Measurements from ENCODE around the gene JPH4.
A peak's percentile ranks its signal among the peaks of the same experiment; 100 is the strongest.
"Not testable (repeated sequence)": the region's sequence is repeated elsewhere in the genome, so short reads cannot be mapped to it uniquely, and the experiment has no call there.

The JPH4 gene

DNA sequence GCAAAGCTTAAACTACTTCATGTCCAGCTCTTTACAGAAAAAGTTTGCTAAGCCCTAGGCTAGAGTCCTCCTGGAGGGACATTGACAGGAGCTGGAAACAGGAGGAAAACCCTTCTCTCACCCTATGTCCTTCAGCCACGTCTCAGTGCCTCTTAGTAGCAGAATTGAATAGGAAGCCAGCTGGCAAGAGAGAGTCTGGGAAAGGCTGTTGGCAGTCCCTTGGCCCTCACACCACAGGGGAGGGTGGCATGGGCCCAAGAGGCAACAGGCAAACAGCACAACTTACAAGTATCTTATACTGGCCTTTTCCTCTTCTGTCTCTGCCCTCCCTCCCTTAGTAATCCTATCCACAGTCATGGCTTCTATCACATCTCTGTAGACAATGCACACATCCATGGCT lies 29.9 kb upstream of the JPH4 start:
- DNase-seq, result no peak

GRCh38 chr14:23605931-23606585 lies 27.5 kb upstream of the JPH4 start:
- peak; percentile 48 for DNase-seq

DNA sequence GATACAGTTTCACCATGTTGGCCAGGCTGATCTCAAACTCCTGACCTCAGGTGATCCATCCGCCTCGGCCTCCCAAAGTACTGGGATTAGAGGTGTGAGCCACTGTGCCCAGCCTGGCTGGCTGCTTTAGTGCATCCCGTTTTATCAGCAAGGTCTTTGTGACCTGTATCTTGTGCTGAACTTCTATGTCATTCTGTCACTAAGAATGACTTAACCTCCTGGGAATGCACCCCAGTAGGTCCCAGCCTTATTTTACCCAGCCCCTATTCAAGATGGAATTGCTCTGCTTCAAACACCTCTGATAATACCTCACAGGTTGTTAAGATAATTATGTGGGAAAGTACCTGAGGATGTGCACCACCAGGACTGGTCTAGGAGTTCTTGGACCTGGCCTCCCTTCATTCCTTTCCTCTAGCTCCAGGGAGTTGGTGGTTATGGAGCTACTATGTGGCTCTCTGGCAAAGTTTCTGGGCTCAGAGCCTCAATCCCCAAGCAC lies 26.1 kb upstream of the JPH4 start:
- no peak for DNase-seq

DNA sequence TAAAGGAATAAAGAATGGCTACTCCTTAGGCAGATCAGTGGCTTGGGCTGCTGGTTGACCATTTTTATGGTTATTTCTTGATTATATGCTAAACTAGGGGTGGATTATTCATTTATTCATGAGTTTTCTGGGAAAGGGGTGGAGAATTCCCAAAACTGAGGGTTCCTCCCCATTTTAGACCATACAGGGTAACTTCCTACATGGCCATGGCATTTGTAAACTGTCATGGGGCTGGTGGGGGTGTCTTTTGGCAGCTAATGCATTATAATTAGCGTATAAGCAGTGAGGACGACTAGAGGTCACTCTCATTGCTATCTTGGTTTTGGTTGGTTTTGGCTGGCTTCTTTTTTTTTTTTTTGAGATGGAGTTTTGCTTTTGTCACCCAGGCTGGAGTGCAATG lies 25.6 kb upstream of the JPH4 start:
- DNase-seq, result no peak

DNA sequence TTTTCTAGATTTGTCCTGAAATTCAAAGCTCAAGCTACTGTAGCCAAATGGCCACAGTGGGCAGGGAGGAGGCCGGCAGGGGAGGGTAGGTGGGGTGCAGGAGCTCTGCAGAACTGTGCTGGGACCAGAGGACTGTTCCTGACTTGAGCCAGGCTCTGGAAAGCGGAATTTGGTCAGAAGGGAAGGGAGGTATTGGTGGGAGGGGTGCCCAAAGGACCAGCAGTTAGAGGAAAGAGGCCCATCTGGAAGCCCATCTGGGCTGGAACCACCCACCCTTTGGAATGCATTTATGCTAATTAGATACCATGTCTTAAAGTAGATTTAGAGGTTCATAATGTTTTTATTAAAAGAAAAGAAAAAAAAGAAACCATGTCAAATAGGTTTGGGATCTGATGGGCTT lies 24.5 kb upstream of the JPH4 start:
- no peak for DNase-seq

GRCh38 chr14:23602181-23603095 lies 23.8 kb upstream of the JPH4 start:
- DNase-seq, result no peak

DNA sequence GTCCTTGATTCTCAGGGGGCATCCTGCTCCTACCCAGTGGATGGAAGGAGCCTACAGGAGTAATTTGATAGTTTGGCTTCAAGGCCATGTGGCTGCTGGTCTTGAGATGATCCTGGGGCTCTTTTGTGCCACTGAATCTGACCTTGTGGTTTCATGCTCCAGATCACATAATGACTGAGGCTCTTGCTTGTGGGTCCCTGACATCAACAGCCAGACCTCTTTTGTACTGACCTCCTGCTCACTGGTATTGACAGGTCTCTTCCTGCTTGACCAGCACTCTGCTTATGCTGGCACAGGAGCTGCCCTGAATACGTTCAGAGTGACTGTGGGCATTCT lies 23.2 kb upstream of the JPH4 start:
- DNase-seq, result no peak

DNA sequence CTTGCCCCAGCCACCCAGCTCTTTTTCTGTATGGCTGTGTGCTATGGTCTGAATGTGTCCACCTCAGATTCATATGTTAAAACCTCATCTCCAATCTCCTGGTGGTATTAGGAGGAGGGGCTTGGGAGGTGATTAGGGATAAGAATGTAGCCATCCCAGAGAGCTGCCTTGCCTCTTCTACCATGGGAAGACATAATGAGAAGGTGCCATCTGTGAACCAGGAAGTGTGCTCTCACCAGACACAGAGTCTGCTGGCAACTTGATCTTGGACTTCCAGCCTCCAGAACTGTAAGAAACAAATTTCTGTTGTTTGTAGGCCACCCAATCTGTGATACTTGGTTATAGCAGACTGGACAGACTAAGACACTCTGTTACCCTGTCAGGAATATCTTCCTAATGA lies 22.8 kb upstream of the JPH4 start:
- DNase-seq, result no peak

GRCh38 chr14:23600806-23601205 lies 22.2 kb upstream of the JPH4 start:
- DNase-seq, result no peak

DNA sequence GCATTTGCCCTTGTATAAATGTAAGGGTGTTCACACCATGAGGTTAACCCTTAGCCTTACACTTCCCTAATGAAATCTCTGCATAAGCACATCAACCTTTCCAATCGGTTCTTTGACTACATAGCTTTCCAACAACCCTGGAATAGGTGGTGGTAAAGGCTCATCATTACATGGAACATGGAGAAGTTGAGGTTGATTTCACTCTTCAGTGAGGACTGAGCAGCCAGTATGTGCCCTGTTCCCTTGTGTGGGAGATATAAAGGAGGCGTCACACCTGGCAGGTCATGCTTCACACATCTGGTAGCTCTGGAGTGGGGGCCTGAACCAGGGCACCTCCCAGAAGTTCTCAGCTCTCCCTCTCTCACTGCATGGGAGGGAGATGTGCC lies 21.7 kb upstream of the JPH4 start:
- DNase-seq, result no peak

- not testable (repeated sequence) for DNase-seq
Measured at GRCh38 chr14:23594191-23594590, 15.6 kb upstream of the JPH4 start.

GRCh38 chr14:23590198-23590597 lies 11.6 kb upstream of the JPH4 start:
- no peak for DNase-seq

DNA sequence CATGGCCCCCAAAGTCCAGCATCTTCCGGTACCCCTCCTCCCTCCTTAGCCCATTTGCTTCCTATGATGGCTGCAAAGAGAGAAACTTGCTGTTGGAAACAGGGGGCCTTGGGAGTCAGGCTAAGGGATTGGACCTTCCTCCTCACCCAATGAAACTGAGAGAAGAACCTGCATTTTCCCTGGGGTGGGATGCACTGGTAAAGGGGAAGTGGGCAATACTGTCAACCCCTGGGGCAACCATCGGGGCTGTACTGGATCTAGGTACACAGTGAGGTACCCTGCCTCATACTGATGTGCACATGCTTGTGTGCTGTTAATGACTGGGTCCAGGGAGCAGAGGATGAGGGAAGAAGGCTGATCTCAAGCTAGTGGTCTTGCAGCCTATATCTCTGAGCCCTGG lies 11.0 kb upstream of the JPH4 start:
- no peak for DNase-seq

GRCh38 chr14:23588884-23589598 lies 10.5 kb upstream of the JPH4 start:
- DNase-seq, result peak; percentile 90

DNA sequence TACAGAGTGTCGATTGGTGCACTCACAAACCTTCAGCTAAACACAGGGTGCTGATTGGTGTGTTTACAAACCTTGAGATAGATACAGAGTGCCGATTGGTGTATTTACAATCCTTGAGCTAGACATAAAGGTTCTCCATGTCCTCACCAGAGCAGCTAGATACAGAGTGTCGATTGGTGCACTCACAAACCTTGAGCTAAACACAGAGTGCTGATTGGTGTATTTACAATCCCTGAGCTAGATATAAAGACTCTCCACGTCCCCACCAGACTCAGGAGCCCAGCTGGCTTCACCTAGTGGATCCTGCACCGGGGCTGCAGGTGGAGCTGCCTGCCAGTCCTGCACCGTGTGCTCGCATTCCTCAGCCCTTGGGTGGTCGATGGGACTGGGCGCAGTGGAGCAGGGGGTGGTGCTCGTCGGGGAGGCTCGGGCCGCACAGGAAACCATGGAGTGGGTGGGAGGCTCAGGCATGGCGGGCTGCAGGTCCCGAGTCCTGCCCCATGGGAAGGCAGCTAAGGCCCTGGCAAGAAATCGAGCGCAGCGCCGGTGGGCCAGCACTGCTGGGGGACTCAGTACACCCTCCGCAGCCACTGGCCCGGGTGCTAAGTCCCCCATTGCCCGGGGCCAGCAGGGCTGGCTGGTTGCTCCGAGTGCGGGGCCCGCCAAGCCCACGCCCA lies 6.1 kb upstream of the JPH4 start:
- DNase-seq, result not testable (repeated sequence)

DNA sequence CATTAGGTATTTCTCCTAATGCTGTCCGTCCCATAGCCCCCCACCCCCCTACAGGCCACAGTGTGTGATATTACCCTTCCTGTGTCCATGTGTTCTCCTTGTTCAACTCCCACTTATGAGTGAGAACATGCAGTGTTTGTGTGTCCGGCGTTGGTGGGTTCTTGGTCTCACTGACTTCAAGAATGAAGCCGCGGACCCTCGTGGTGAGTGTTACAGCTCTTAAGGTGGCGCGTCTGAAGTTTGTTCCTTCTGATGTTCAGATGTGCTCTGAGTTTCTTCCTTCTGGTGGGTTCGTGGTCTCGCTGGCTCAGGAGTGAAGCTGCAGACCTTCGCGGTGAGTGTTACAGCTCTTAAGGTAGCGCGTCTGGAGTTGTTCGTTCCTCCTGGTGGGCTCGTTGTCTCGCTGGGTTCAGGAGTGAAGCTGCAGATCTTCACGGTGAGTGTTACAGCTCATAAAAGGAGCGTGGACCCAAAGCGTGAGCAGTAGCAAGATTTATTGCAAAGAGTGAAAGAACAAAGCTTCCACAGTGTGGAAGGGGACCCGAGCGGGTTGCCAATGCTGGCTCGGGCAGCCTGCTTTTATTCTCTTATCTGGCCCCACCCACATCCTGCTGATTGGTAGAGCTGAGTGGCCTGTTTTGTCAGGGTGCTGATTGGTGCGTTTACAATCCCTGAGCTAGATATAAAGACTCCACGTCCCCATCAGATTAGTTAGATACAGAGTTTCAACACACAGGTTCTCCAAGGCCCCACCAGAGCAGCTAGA lies 5.4 kb upstream of the JPH4 start:
- not testable (repeated sequence) for DNase-seq

GRCh38 chr14:23582906-23583760 lies 4.5 kb upstream of the JPH4 start:
- no peak for DNase-seq

DNA sequence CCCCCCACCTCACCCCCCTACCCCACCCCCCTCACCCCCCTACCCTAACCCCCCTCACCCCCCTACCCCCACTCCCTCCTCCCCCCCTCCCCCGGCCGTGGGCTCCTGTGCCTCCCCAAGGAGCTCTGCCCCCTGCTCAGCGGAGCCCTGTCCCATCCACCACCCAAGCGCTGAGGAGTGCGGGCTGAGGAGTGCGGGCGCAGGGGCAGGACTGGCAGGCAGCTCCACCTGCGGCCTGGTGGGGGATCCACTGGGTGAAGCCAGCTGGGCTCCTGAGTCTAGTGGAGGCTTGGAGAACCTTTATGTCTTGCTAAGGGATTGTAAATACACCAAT lies 2.3 kb upstream of the JPH4 start:
- no peak for DNase-seq

DNA sequence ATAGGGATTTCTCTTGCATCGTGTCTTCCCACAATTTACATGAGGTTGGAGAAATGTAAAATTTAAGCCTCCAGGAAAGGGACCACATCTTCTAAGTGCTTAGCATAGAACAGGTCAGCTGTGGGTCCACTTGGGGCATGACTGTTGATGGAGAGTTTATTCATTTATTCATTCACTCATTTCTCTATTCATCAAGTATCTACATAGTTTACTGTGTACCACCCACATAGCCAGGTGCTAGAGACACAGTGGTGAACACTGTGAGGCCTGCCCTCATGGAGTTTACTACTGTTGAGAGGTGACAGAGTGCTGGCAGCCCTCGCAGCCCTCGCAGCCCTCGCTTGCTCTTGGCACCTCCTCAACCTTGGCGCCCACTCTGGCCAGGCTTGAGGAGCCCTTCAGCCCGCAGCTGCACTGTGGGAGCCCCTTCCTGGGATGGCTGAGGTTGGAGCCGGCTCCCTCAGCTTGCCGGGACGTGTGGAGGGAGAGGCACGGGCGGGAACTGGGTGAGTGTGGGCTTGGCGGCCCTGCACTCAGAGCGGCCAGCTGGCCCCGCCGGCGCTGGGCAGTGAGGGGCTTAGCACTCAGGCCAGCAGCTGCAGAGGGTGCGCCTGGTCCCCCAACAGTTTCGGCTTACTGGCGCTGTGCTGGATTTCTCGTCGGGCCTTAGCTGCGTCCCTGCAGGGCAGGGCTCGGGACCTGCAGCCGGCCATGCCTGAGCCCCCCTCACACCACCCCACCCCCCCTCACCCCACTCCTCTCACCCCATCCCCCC lies 1.7 kb upstream of the JPH4 start:
- no peak for DNase-seq

DNA sequence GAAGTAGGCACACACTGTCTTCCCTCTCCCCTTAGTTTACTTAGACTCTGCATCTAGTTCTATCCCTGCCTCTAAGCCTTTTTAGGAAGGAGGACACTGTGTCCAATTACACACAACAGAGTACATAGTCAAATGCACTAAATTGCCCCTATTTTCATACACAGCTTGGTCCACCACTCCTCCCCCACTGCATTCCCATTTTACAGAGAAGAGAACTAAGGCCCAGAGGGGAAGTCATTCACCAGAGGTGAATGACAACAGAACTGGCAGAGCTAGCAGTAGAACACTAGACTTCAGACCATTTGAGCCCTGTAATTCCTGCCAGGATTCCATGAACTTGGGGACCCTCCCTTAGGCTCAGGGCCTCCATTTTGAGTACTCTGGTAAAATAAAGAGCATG lies 1.1 kb upstream of the JPH4 start:
- DNase-seq, result no peak

DNA sequence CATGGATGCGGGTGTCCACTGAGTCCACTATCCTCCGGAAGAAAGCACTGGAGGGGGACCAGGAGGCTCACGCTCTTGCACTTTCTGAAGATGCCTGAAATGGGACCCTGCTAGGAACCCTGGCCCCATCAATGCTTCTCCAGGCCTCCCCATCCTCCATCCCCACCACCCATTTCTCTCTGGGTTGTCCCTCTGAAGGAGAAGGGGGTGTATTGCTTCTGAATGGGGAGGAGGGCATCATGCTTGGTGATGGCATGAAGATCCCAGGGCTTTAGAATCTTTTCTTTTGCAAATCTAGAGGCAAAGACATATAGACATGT lies 681 bp upstream of the JPH4 start:
- DNase-seq, result no peak

Data from stimulated activated CD8-positive, alpha-beta memory T cell treated with anti-CD3 and anti-CD28 coated beads, Interleukin-4, amount 100 ng/mL, for 48 hours (primary cell).